ENCODE measurements around the gene GPX2. TPM values are rescaled to one million over a fixed set of nuclear protein-coding genes. Genes with fewer than 3 reads are reported as not detected.

GPX2 gene
- total RNA-seq, 1 experiment from 2014 or later, result not detected

DNA sequence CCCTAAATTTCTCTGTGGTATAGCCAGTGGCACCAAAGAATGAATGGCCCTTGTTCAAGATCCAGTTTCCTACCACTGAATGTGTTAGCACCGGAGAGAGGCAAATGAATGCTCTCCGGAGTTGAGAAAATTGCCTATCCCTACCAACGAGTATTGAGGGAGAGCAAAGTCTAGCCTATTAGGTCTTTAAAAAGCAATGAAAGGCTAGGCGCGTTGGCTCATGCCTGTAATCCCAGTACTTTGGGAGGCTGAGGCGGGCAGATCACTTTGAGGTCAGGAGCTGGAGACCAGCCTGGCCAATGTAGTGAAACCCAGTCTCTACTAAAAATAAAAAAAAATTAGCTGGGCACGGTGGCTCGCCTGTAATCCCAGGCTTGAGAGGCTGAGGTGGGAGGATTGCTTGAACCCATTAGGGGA lies 30.5 kb upstream of the GPX2 start:
- ChIA-PET CTCF (no interaction called here), POLR2A (ENCODE audit: low non-redundant PET) (no interaction called here)
- TF ChIP-seq EZH2 (IDR thresholded peaks at IDR 0.05; ENCODE audit: borderline replicate concordance, low read depth, low read length, poor library complexity, severe bottlenecking), result no peak
- TF ChIP-seq, protein P1, sequence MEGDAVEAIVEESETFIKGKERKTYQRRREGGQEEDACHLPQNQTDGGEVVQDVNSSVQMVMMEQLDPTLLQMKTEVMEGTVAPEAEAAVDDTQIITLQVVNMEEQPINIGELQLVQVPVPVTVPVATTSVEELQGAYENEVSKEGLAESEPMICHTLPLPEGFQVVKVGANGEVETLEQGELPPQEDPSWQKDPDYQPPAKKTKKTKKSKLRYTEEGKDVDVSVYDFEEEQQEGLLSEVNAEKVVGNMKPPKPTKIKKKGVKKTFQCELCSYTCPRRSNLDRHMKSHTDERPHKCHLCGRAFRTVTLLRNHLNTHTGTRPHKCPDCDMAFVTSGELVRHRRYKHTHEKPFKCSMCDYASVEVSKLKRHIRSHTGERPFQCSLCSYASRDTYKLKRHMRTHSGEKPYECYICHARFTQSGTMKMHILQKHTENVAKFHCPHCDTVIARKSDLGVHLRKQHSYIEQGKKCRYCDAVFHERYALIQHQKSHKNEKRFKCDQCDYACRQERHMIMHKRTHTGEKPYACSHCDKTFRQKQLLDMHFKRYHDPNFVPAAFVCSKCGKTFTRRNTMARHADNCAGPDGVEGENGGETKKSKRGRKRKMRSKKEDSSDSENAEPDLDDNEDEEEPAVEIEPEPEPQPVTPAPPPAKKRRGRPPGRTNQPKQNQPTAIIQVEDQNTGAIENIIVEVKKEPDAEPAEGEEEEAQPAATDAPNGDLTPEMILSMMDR (conservative IDR thresholded peaks at IDR 0.05; ENCODE audit: low read depth, low read length), result no peak
- no peaks in the 10 kb centered on the region for H3K36me3 ChIP-seq (ENCODE audit: insufficient read depth, low read length, poor library complexity, severe bottlenecking)
- H3K4me3 ChIP-seq (ENCODE audit: low read depth, low read length, poor library complexity, severe bottlenecking), result peak overlapping the region; percentile 70
- no peaks in the 10 kb centered on the region for H3K9me3 ChIP-seq (ENCODE audit: low read depth, low read length, poor library complexity, severe bottlenecking)
- no peak for DNase-seq (ENCODE audit: low spot score)
- no TSS peak for BruUV-seq (replicated peaks)
- intact Hi-C loops (cut with micrococcal nuclease; ENCODE audit: unreplicated experiment), result no loop called here
- peaks cover 19% of the 10 kb centered on the region for H3K4me1 ChIP-seq (ENCODE audit: insufficient read depth, low read length, poor library complexity, severe bottlenecking)
- H3K27ac ChIP-seq (ENCODE audit: low read depth, low read length, poor library complexity, severe bottlenecking), result no peak overlapping the region
- no peaks in the 10 kb centered on the region for H3K27me3 ChIP-seq (replicated peaks; ENCODE audit: insufficient read depth, low read depth, low read length, poor library complexity)

DNA sequence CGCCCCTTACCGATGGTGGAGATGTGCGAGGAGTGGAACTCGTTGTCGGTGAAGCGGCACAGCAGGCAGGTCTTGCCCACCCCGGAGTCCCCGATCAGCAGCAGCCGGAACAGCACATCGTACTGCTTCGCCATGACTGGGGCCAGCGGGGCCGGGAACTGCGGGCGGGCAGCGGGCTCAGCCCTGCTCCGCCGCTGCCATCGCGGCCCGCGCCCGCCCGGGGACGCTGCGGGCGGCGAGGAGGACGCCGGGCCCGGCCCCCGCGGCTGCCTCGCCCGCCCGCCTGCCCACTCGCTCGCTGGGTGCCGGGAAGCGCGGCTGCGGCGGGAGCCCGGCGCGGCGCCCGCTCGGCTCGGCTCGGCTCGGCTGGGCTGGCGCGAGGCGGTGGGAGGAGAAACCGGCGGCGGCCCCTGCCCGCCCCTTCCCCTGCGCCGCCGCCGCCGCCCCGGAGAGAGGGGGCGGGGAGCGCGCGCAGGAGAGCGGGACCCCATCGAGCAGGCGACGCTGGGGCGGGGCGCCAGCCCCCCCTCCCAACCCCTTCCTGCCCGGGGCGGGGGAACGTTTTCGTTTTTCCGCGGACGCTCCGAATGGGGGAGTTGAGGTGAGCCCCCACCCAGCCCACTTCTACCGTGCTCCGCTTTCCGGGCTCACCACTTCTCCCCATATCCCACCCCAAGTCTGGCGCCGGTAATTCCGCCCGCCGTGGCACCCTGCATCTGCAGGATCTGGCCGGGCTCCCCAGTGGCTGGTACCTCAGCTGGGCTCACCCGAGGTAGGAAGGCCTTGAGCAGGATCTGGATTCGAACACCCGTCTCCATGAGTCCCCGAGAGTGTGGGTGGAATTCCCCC lies 29.6 kb upstream of the GPX2 start, which contains the start of gene RAB15:
Gene RAB15, minus strand, starts transcription at position 394 of the 849 bp plus-strand sequence. Its CDS starts 260 bp downstream, at position 134.
- TF ChIP-seq EZH2 (IDR thresholded peaks at IDR 0.05; ENCODE audit: borderline replicate concordance, low read depth, low read length, poor library complexity, severe bottlenecking), result no peak
- TF ChIP-seq, protein P1 (conservative IDR thresholded peaks at IDR 0.05; ENCODE audit: low read depth, low read length), result no peak
- ChIA-PET CTCF (interaction anchor here (0.7 to 1.1 kb wide), 2 partner anchors 9 to 19 kb away, joined by 3 to 5 read pairs; no protein-coding TSS in a partner anchor), POLR2A (ENCODE audit: low non-redundant PET) (no interaction called here)
- Histone ChIP-seq H3K27me3 (replicated peaks; ENCODE audit: insufficient read depth, low read depth, low read length, poor library complexity) (no peaks in the 10 kb centered on the region), H3K9me3 (ENCODE audit: low read depth, low read length, poor library complexity, severe bottlenecking) (no peaks in the 10 kb centered on the region), H3K4me1 (ENCODE audit: insufficient read depth, low read length, poor library complexity, severe bottlenecking) (peaks cover 20% of the 10 kb centered on the region), H3K27ac (ENCODE audit: low read depth, low read length, poor library complexity, severe bottlenecking) (peak within 1 kb of the TSS; percentile 65), H3K36me3 (ENCODE audit: insufficient read depth, low read length, poor library complexity, severe bottlenecking) (no peaks in the 10 kb centered on the region), H3K4me3 (ENCODE audit: low read depth, low read length, poor library complexity, severe bottlenecking) (peak within 1 kb of the TSS; percentile 70)
- intact Hi-C loops (cut with micrococcal nuclease; ENCODE audit: unreplicated experiment), result no loop called here
- BruUV-seq (replicated peaks), result no TSS peak
- DNase-seq (ENCODE audit: low spot score), result peak; percentile 49

DNA sequence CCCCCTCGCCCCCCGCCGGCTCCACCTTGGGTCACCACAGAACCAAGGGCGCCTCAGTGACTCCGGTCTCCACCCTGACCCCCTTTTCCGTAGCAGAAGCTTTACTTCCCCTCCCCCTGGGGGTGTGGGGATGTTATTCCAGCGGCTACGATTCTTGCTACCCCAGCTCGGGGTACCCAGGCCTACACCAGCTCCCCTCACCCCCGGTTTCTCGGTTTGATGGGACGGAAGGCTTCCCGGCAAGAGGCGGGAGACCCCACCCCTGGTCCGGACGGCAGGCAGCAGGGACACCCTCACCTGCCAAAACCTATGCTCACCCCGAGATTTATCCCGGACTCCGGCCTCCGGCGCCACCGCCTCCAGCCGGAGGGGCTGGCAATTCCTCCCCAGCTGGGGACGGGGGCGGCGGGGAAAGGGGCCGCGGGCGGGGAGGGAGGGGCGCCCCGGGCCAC lies 29.0 kb upstream of the GPX2 start:
- TF ChIP-seq EZH2 (IDR thresholded peaks at IDR 0.05; ENCODE audit: borderline replicate concordance, low read depth, low read length, poor library complexity, severe bottlenecking), result no peak
- Histone ChIP-seq H3K4me1 (ENCODE audit: insufficient read depth, low read length, poor library complexity, severe bottlenecking) (peaks cover 20% of the 10 kb centered on the region), H3K9me3 (ENCODE audit: low read depth, low read length, poor library complexity, severe bottlenecking) (no peaks in the 10 kb centered on the region), H3K4me3 (ENCODE audit: low read depth, low read length, poor library complexity, severe bottlenecking) (peak overlapping the region; percentile 70), H3K27me3 (replicated peaks; ENCODE audit: insufficient read depth, low read depth, low read length, poor library complexity) (no peaks in the 10 kb centered on the region), H3K36me3 (ENCODE audit: insufficient read depth, low read length, poor library complexity, severe bottlenecking) (no peaks in the 10 kb centered on the region), H3K27ac (ENCODE audit: low read depth, low read length, poor library complexity, severe bottlenecking) (no peak overlapping the region)
- DNase-seq (ENCODE audit: low spot score), result no peak
- CTCF ChIA-PET, result interaction anchor here (0.7 to 1.1 kb wide), 2 partner anchors 10 to 19 kb away, joined by 3 to 5 read pairs; no protein-coding TSS in a partner anchor
- POLR2A ChIA-PET (ENCODE audit: low non-redundant PET), result no interaction called here
- no TSS peak for BruUV-seq (replicated peaks)
- intact Hi-C loops (cut with micrococcal nuclease; ENCODE audit: unreplicated experiment), result no loop called here
